ENCODE measurements around the gene KNDC1.
"Not testable (repeated sequence)": the region's sequence is repeated elsewhere in the genome, so short reads cannot be mapped to it uniquely, and the experiment has no call there.

Gene KNDC1

GRCh38 chr10:133226251-133226808 is 66.3 kb downstream of the KNDC1 start:
- in situ Hi-C loops (cut with HindIII; ENCODE audit: low pct_ligation_motif_present, low pct_unique_long_range_greater_than_20kb, low sequenced_read_pairs) = no loop called here
- DNase-seq = no peak

GRCh38 chr10:133227256-133227655 is 67.2 kb downstream of the KNDC1 start:
- in situ Hi-C loops (cut with HindIII; ENCODE audit: low pct_ligation_motif_present, low pct_unique_long_range_greater_than_20kb, low sequenced_read_pairs) = no loop called here
- no peak for DNase-seq

DNA sequence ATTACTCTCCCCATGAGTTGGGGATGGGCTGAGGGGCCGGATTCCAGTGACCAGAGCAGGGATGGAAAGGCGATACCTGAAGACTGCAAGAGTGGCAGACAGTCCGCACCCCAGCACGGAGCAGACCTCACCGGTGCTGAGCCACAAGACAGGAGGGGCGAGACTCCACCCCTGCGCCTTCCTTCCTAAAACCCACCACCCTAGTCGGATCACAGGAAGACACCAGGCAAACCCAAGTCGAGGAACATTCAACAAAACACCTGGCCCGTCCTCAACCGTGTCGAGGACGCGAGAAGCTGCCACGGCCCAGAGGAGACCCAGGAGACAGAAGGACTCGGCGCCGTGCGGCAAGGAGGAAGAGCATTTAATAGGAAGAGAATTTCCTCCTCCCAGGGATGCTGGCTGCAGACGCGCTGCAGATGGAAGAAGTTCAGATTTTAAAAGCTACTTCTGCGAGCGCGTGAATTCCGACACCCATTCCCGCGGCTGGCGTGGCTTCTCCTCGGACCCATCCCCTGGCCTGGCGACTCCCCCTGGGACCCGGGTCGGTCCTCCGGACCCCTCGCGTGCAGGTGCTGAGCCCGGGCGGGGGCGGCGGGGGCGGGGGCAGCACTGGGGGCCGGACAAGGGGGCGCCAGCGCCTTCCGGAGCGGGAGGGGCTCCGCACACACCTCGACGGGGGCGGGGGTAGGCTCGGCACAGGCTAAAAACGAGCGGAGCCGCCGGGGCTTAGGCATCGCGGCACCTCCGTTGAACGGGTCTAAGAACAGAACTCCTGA is 69.4 kb downstream of the KNDC1 start:
- in situ Hi-C loops (cut with HindIII; ENCODE audit: low pct_ligation_motif_present, low pct_unique_long_range_greater_than_20kb, low sequenced_read_pairs) = no loop called here

GRCh38 chr10:133230044-133230361 is 70.0 kb downstream of the KNDC1 start, which contains the start of gene UTF1:
UTF1 (plus strand) TSS chr10:133230217; CDS start chr10:133230289, 72 bp downstream.
- DNase-seq = no peak
- in situ Hi-C loops (cut with HindIII; ENCODE audit: low pct_ligation_motif_present, low pct_unique_long_range_greater_than_20kb, low sequenced_read_pairs) = no loop called here

More for the DNA sequence above, 69.4 kb downstream of the KNDC1 start:
- no peak for DNase-seq

GRCh38 chr10:133230387-133231195 is 70.6 kb downstream of the KNDC1 start:
- DNase-seq = no peak
- in situ Hi-C loops (cut with HindIII; ENCODE audit: low pct_ligation_motif_present, low pct_unique_long_range_greater_than_20kb, low sequenced_read_pairs) = no loop called here

- no peak for DNase-seq
- in situ Hi-C loops (cut with HindIII; ENCODE audit: low pct_ligation_motif_present, low pct_unique_long_range_greater_than_20kb, low sequenced_read_pairs) = no loop called here
Observed at GRCh38 chr10:133231244-133231945, 71.4 kb downstream of the KNDC1 start.

- in situ Hi-C loops (cut with HindIII; ENCODE audit: low pct_ligation_motif_present, low pct_unique_long_range_greater_than_20kb, low sequenced_read_pairs) = no loop called here
Observed at GRCh38 chr10:133231946-133232574, 72.0 kb downstream of the KNDC1 start.

GRCh38 chr10:133234796-133235195 is 74.8 kb downstream of the KNDC1 start:
- DNase-seq; in situ Hi-C loops (cut with HindIII; ENCODE audit: low pct_ligation_motif_present, low pct_unique_long_range_greater_than_20kb, low sequenced_read_pairs): not testable (repeated sequence)

More at GRCh38 chr10:133231946-133232574, 72.0 kb downstream of the KNDC1 start:
- no peak for DNase-seq

DNA sequence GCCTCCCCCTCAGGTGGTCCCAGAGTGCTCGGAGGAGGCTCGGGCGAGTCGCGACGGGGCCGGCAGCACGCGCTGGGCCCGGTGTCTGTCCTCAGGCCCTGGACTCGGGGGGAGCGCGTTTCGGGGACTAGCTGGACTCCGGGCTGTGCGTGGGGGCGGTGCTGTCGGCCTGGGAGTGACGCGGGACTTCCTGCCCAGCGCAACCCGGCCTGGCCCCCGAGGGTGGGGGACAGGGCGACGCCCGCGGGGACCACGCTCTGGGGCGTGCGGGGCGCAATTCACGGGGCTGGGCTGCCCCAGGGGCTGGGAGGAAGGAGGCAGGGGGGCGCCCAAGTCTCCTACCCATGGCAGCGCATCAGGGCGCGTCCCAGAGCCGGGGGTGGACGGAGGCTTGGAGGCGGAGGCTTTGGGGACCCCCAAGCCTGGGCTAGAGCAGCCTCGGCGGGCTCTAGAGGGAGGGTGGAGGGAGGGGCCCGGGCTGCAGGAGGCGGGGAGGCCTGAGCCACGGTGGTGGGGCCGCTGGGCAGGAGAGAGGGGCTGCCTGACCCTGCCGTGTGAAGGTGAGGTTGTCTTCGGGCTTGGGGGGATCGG is 75.3 kb downstream of the KNDC1 start:
- in situ Hi-C loops (cut with HindIII; ENCODE audit: low pct_ligation_motif_present, low pct_unique_long_range_greater_than_20kb, low sequenced_read_pairs) = no loop called here
- no peak for DNase-seq

DNA sequence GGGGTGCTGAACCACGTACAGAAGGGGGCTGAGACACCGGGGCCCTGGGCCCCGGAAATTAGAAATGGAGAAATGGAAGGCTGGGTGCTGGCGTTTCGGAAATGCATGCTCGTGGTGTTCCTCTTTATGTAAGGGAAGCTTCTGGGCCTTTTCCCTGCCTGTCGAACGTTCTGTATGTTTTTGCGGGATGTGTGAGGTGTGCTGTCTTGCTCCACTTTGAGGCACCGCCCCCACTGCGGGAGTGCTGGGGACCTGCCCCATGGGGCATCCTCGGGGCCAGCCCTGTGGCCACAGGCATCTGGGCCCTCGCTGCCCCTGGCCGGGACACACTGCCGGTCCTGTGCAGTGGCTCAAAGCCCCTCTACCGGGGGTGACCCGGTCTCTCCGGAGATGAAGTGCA is 75.9 kb downstream of the KNDC1 start:
- in situ Hi-C loops (cut with HindIII; ENCODE audit: low pct_ligation_motif_present, low pct_unique_long_range_greater_than_20kb, low sequenced_read_pairs) = no loop called here
- DNase-seq = no peak

GRCh38 chr10:133236401-133237240 is 76.6 kb downstream of the KNDC1 start:
- in situ Hi-C loops (cut with HindIII; ENCODE audit: low pct_ligation_motif_present, low pct_unique_long_range_greater_than_20kb, low sequenced_read_pairs) = no loop called here

GRCh38 chr10:133237241-133237587 is 77.2 kb downstream of the KNDC1 start:
- no peak for DNase-seq
- in situ Hi-C loops (cut with HindIII; ENCODE audit: low pct_ligation_motif_present, low pct_unique_long_range_greater_than_20kb, low sequenced_read_pairs) = no loop called here

More at GRCh38 chr10:133236401-133237240, 76.6 kb downstream of the KNDC1 start:
- no peak for DNase-seq

DNA sequence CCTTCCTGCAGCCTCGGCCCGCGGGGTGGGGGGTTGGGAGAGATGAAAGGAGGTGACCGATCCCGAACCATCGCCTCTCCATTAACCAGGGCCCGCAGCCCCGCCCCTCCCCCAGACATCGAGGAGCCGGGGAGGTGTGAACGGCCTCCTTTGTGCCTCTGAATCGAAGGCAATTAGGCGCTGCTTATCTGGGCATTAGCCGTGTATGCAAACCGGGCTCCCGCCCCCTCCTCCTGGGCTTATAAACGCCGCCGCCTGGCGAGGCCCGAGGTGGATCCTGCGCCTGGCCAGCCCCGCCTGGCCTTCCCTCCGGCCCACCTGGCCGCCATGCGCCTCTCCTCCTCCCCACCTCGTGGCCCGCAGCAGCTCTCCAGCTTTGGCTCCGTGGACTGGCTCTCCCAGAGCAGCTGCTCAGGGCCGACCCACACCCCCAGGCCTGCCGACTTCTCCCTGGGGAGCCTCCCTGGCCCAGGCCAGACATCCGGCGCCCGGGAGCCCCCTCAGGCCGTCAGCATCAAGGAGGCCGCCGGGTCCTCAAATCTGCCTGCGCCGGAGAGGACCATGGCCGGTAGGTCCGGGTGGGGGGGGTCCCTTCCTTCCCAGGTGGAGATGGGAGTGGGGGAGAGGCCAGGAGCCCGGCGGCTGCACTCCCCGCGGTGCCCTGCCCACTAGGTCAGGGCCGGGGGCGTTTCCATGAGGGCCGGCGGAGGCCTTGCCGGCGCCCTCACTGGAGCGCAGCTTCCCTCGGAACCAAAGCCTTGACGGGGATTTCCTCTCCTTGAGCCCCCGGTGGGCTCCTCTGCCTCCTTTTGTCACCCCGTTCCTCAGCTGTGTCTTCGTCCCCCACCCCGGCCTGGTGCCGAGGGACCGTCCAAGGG is 77.8 kb downstream of the KNDC1 start, which contains the start of gene VENTX:
Gene VENTX (plus strand): TSS at position 268 of the 878 bp plus-strand sequence. CDS start 60 bp downstream, at position 328.
- in situ Hi-C loops (cut with HindIII; ENCODE audit: low pct_ligation_motif_present, low pct_unique_long_range_greater_than_20kb, low sequenced_read_pairs) = no loop called here
- no peak for DNase-seq

DNA sequence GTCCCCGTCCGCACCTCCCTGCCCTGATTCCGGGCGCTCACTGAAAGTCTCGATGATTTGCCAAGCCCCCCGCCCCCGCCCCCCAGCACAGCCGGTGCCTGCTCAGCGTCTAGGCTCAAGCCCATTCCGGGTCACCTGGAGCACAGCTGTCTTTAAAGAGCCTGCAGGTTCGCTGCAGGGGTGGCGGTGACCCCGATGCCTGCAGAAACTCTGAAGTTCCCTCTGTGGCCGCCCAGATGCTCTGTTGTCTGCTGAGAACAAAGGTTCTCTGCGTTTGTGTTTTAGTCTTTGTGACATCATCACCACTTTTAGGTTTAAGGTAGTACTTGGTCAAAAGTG is 78.4 kb downstream of the KNDC1 start:
- DNase-seq = no peak
- in situ Hi-C loops (cut with HindIII; ENCODE audit: low pct_ligation_motif_present, low pct_unique_long_range_greater_than_20kb, low sequenced_read_pairs) = no loop called here

DNA sequence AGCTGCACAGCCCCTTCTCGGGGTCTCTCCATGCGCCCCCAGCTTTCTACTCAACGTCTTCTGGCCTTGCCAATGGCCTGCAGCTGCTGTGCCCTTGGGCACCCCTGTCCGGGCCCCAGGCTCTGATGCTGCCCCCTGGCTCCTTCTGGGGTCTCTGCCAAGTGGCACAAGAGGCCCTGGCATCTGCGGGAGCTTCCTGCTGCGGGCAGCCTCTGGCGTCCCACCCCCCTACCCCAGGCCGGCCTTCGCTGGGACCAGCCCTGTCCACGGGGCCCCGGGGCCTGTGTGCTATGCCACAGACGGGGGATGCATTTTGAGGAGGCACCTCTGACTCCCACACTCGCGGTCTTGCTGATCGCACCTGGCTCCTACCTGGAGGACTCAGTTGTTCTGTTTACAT is 80.0 kb downstream of the KNDC1 start:
- in situ Hi-C loops (cut with HindIII; ENCODE audit: low pct_ligation_motif_present, low pct_unique_long_range_greater_than_20kb, low sequenced_read_pairs) = no loop called here
- DNase-seq = no peak

DNA sequence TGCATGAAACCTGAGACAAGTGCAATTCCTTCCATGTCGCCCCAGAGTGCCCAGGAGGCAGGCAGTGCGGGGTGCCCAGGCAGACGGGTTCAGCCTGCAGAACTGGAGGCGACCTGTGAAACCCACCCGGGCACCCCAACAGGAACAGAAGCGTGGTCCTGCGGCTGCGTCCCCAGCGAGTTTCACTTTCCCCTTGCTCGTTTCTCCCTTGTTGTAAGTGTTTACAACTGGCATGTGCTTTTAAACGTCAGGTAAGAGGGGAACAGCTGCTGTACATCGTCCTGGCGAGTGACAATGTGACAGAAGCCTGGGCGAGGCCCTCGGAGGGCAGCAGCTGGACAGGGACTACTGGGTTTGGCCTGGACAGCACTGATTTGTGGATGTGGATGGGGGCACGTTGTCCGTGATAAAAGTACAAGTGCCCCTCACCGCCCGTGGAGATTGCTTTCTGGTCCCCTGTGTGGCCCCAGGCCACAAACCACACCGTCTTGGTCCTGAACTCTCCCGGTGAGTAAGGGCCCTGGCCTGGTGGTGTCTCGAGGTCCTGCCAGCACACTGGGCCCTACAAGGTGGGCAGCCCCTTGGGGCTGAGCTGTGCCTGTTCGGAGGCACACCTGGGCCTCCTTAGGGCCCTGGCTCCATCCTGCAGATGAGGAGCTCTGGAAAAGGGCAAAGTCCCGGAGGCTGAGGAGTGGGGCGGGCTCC is 81.6 kb downstream of the KNDC1 start:
- DNase-seq = no peak
- in situ Hi-C loops (cut with HindIII; ENCODE audit: low pct_ligation_motif_present, low pct_unique_long_range_greater_than_20kb, low sequenced_read_pairs) = no loop called here
